ENCODE data around the gene SAMD1.
A peak's percentile ranks its signal among the peaks of the same experiment; 100 is the strongest.

SAMD1 gene

GRCh38 chr19:14090509-14091080 lies at the start of gene SAMD1:
Gene SAMD1, minus strand, starts transcription at chr19:14090751.
- DNase-seq (ENCODE audit: low spot score), result peak; percentile 82

GRCh38 chr19:14139944-14140343 lies 49.4 kb upstream of the SAMD1 start:
- DNase-seq (ENCODE audit: low spot score), result no peak

- no peak for DNase-seq (ENCODE audit: low spot score)
Measured at GRCh38 chr19:14138576-14139265, 48.2 kb upstream of the SAMD1 start.

- DNase-seq (ENCODE audit: low spot score), result peak; percentile 100
Measured at GRCh38 chr19:14136509-14137281, 46.1 kb upstream of the SAMD1 start, which contains the start of gene ASF1B. Gene ASF1B, minus strand, starts transcription at chr19:14136589. Its CDS starts 133 bp downstream, at chr19:14136456.

GRCh38 chr19:14135985-14136508 lies 45.5 kb upstream of the SAMD1 start:
- no peak for DNase-seq (ENCODE audit: low spot score)

GRCh38 chr19:14135355-14135754 lies 44.8 kb upstream of the SAMD1 start:
- DNase-seq (ENCODE audit: low spot score), result no peak

GRCh38 chr19:14127929-14128509 lies 37.5 kb upstream of the SAMD1 start:
- DNase-seq (ENCODE audit: low spot score), result no peak

GRCh38 chr19:14127176-14127575 lies 36.6 kb upstream of the SAMD1 start:
- no peak for DNase-seq (ENCODE audit: low spot score)

GRCh38 chr19:14122924-14123323 lies 32.4 kb upstream of the SAMD1 start:
- DNase-seq (ENCODE audit: low spot score), result peak; percentile 25

- no peak for DNase-seq (ENCODE audit: low spot score)
Measured at GRCh38 chr19:14120497-14120780, 29.9 kb upstream of the SAMD1 start.

- DNase-seq (ENCODE audit: low spot score), result peak; percentile 26
Measured at GRCh38 chr19:14119644-14120496, 29.3 kb upstream of the SAMD1 start.

GRCh38 chr19:14119146-14119545 lies 28.6 kb upstream of the SAMD1 start:
- DNase-seq (ENCODE audit: low spot score), result no peak

- DNase-seq (ENCODE audit: low spot score), result peak; percentile 47
Measured at GRCh38 chr19:14118165-14119051, 27.9 kb upstream of the SAMD1 start.

- DNase-seq (ENCODE audit: low spot score), result peak; percentile 98
Measured at GRCh38 chr19:14117668-14118164, 27.2 kb upstream of the SAMD1 start, which contains the start of gene PRKACA. Gene PRKACA, minus strand, starts transcription at chr19:14117762. Its CDS starts 215 bp downstream, at chr19:14117547.

- DNase-seq (ENCODE audit: low spot score), result no peak
Measured at GRCh38 chr19:14116918-14117578, 26.5 kb upstream of the SAMD1 start.

GRCh38 chr19:14116525-14116917 lies 26.0 kb upstream of the SAMD1 start:
- no peak for DNase-seq (ENCODE audit: low spot score)

GRCh38 chr19:14115756-14116155 lies 25.2 kb upstream of the SAMD1 start:
- no peak for DNase-seq (ENCODE audit: low spot score)

GRCh38 chr19:14114854-14115253 lies 24.3 kb upstream of the SAMD1 start:
- DNase-seq (ENCODE audit: low spot score), result peak; percentile 59

- DNase-seq (ENCODE audit: low spot score), result no peak
Measured at GRCh38 chr19:14114439-14114838, 23.9 kb upstream of the SAMD1 start.

Measured in NAMALWA (cell line).